IMR-90 (cell line): ENCODE results near the gene SURF6. TPM values are rescaled to one million over a fixed set of nuclear protein-coding genes. Genes with fewer than 3 reads are reported as not detected.
"Not testable (repeated sequence)": the region's sequence is repeated elsewhere in the genome, so short reads cannot be mapped to it uniquely, and the experiment has no call there.

ENCODE experiments used
- ATAC-seq: fragments of 200-7000 bp; cut with Tn5 transposase; 2 replicates; pipeline ENCODE4 v1.9.1; 2020; ENCODE audit warnings: low read depth, mild to moderate bottlenecking, moderate library complexity
- BruUV-seq: library from RNA; stranded (reverse); fragments of 400-500 nt; replicated peaks from 2 replicates; lab custom pipeline; 2021; lab: Mats Ljungman, UMichigan
- CTCF ChIA-PET: fragments of 300-600 bp; formaldehyde crosslinking; extraction: SDS; loops from one replicate; lab custom pipeline; 2021; ENCODE audit warnings: antibody characterized with exemption; lab: Yijun Ruan, JAX
- POLR2A ChIA-PET: fragments of 300-600 bp; sonication (Branson Sonifier 250); formaldehyde crosslinking; loops from one replicate; lab custom pipeline; 2022; ENCODE audit warnings: antibody characterized with exemption; ENCODE audit not compliant: unreplicated experiment; lab: Charles Lee
- DNase-seq: peaks from one replicate; pipeline ENCODE4 v3.0.0; 2013
- H2AFZ ChIP-seq: replicated peaks from 2 replicates; pipeline ENCODE3; 2013; ENCODE audit warnings: low read length, mild to moderate bottlenecking; ENCODE audit not compliant: poor library complexity
- H2AK5ac ChIP-seq: 2 replicates; pipeline ENCODE4 v1.6.1; 2013; ENCODE audit warnings: low read depth, low read length, inconsistent platforms
- H2AK9ac ChIP-seq: replicated peaks from 2 replicates; pipeline ENCODE3; 2013; ENCODE audit warnings: mild to moderate bottlenecking, low read depth, low read length, moderate library complexity; ENCODE audit not compliant: poor library complexity
- H2BK120ac ChIP-seq: 2 replicates; pipeline ENCODE4 v1.6.1; 2013; ENCODE audit warnings: low read depth, low read length, inconsistent platforms
- H2BK15ac ChIP-seq: 3 replicates; pipeline ENCODE4 v1.6.1; 2013; ENCODE audit warnings: low read depth, low read length, inconsistent platforms
- H2BK20ac ChIP-seq: 2 replicates; pipeline ENCODE4 v1.6.1; 2013; ENCODE audit warnings: low read depth, mild to moderate bottlenecking, inconsistent platforms, low read length, moderate library complexity
- H2BK5ac ChIP-seq: 2 replicates; pipeline ENCODE4 v1.6.1; 2013; ENCODE audit warnings: mild to moderate bottlenecking, low read depth, low read length, inconsistent platforms; ENCODE audit not compliant: poor library complexity, severe bottlenecking
- H3K14ac ChIP-seq: replicated peaks from 2 replicates; pipeline ENCODE4 v1.6.1; 2013; ENCODE audit warnings: low read depth, low read length, inconsistent platforms
- H3K18ac ChIP-seq: 2 replicates; pipeline ENCODE4 v1.6.1; 2013; ENCODE audit warnings: low read depth, low read length, control low read depth
- H3K23ac ChIP-seq: 2 replicates; pipeline ENCODE4 v1.6.1; 2013; ENCODE audit warnings: low read depth, low read length, inconsistent platforms
- H3K27ac ChIP-seq: 2 replicates; pipeline ENCODE4 v1.5.1; 2013; ENCODE audit warnings: mild to moderate bottlenecking, control low read depth, low read length; ENCODE audit not compliant: insufficient read depth
- H3K27me3 ChIP-seq: 2 replicates; pipeline ENCODE4 v1.6.1; 2013; ENCODE audit warnings: low read length; ENCODE audit not compliant: control insufficient read depth, insufficient read depth
- H3K36me3 ChIP-seq: 2 replicates; pipeline ENCODE4 v1.6.1; 2013; ENCODE audit warnings: low read length, mixed read lengths; ENCODE audit not compliant: control insufficient read depth, insufficient read depth
- H3K4ac ChIP-seq: 2 replicates; pipeline ENCODE4 v1.6.1; 2013; ENCODE audit warnings: low read depth, low read length, inconsistent platforms
- H3K4me1 ChIP-seq: 2 replicates; pipeline ENCODE4 v1.6.1; 2013; ENCODE audit warnings: low read length, mixed read lengths; ENCODE audit not compliant: control insufficient read depth, insufficient read depth
- H3K4me2 ChIP-seq: 2 replicates; pipeline ENCODE4 v1.6.1; 2013; ENCODE audit warnings: low read depth, mild to moderate bottlenecking, control low read depth, low read length, moderate library complexity
- H3K4me3 ChIP-seq: 2 replicates; pipeline ENCODE4 v1.5.1; 2013; ENCODE audit warnings: low read depth, mild to moderate bottlenecking, control low read depth, low read length, moderate library complexity; ENCODE audit not compliant: insufficient read depth
- H3K56ac ChIP-seq: 2 replicates; pipeline ENCODE4 v1.6.1; 2013; ENCODE audit warnings: low read length, inconsistent platforms; ENCODE audit not compliant: insufficient read depth; ENCODE audit errors: extremely low read depth
- H3K79me1 ChIP-seq, 2 experiments: 2 replicates each; pipeline ENCODE4 v1.6.1; 2013; ENCODE audit warnings: low read length in 2 of 2, inconsistent platforms in 1 of 2, low read depth in 1 of 2
- H3K9ac ChIP-seq: 2 replicates; pipeline ENCODE4 v1.6.1; 2013; ENCODE audit warnings: low read depth, low read length, control low read depth
- H3K9me1 ChIP-seq: 2 replicates; pipeline ENCODE4 v1.6.1; 2013; ENCODE audit warnings: low read length, inconsistent platforms; ENCODE audit not compliant: insufficient read depth
- H3K9me3 ChIP-seq: 2 replicates; pipeline ENCODE4 v1.6.1; 2013; ENCODE audit warnings: low read length; ENCODE audit not compliant: control insufficient read depth, insufficient read depth
- H4K20me1 ChIP-seq: 2 replicates; pipeline ENCODE4 v1.6.1; 2013; ENCODE audit warnings: low read length, inconsistent platforms; ENCODE audit not compliant: insufficient read depth
- H4K5ac ChIP-seq: 2 replicates; pipeline ENCODE4 v1.6.1; 2013; ENCODE audit warnings: mild to moderate bottlenecking, low read depth, low read length, control low read depth
- H4K8ac ChIP-seq, 2 experiments: 2 replicates each; pipeline ENCODE4 v1.6.1; 2013; ENCODE audit warnings: low read depth in 2 of 2, low read length in 2 of 2, control low read depth in 1 of 2, inconsistent platforms in 1 of 2
- H4K91ac ChIP-seq: 2 replicates; pipeline ENCODE4 v1.6.1; 2013; ENCODE audit warnings: low read depth, low read length, inconsistent platforms; ENCODE audit not compliant: insufficient read depth
- CHD1 ChIP-seq: IDR thresholded peaks from 2 replicates; pipeline ENCODE4 v1.6.1; 2012; ENCODE audit warnings: low read depth, low read length, improper control_type of control experiment
- FOS ChIP-seq: fragments of 150-350 bp; IDR thresholded peaks from 2 replicates; pipeline ENCODE4 v1.6.1; 2016; ENCODE audit warnings: low read depth, low read length
- RAD21 ChIP-seq: IDR thresholded peaks from 2 replicates; pipeline ENCODE4 v1.6.1; 2012; ENCODE audit warnings: low read length, improper control_type of control experiment
- WGBS, 2 experiments: methylation state at CpG; one replicate each; pipeline versions ENCODE4 v1.1.5 to v1.1.7; 2013; ENCODE audit warnings: missing lambda C conversion rate in 2 of 2; ENCODE audit not compliant: insufficient read length in 1 of 2; ENCODE audit errors: extremely low coverage in 2 of 2; 5-methylcytosine and 5-hydroxymethylcytosine counted together
- dilution Hi-C: fragments of 300-500 bp; cut with HindIII; formaldehyde crosslinking; loops from one replicate; pipeline ENCODE4 v1.14.3; 2018; ENCODE audit warnings: low sequenced_read_pairs; ENCODE audit not compliant: unreplicated experiment
- in situ Hi-C: fragments of 300-500 bp; cut with MboI; formaldehyde crosslinking; loops from 3 replicates; pipeline ENCODE4 v1.14.3; 2019; ENCODE audit warnings: low sequenced_read_pairs, inconsistent platforms, mixed read lengths
- intact Hi-C: fragments of 100-400 bp; cut with micrococcal nuclease; formaldehyde crosslinking; loops from 2 replicates; pipeline ENCODE4 v1.10.0; 2022
- polyA plus RNA-seq, 3 experiments: library from polyadenylated mRNA; depleted of rRNA; stranded (reverse); fragments of >200 nt; gene quantifications; 2 replicates each; pipeline ENCODE4 v1.2.3, GENCODE V29; 2012; ENCODE audit warnings: low replicate concordance in 1 of 3
- total RNA-seq: library from RNA; depleted of rRNA; stranded (reverse); fragments of >200 nt; gene quantifications from 2 replicates; pipeline ENCODE4 v1.2.3, GENCODE V29; 2012

The SURF6 gene
- total and polyA plus RNA-seq, 2 of the 4 experiments (the other 2 are of a cell fraction), result 6.1 to 12.8 TPM

DNA sequence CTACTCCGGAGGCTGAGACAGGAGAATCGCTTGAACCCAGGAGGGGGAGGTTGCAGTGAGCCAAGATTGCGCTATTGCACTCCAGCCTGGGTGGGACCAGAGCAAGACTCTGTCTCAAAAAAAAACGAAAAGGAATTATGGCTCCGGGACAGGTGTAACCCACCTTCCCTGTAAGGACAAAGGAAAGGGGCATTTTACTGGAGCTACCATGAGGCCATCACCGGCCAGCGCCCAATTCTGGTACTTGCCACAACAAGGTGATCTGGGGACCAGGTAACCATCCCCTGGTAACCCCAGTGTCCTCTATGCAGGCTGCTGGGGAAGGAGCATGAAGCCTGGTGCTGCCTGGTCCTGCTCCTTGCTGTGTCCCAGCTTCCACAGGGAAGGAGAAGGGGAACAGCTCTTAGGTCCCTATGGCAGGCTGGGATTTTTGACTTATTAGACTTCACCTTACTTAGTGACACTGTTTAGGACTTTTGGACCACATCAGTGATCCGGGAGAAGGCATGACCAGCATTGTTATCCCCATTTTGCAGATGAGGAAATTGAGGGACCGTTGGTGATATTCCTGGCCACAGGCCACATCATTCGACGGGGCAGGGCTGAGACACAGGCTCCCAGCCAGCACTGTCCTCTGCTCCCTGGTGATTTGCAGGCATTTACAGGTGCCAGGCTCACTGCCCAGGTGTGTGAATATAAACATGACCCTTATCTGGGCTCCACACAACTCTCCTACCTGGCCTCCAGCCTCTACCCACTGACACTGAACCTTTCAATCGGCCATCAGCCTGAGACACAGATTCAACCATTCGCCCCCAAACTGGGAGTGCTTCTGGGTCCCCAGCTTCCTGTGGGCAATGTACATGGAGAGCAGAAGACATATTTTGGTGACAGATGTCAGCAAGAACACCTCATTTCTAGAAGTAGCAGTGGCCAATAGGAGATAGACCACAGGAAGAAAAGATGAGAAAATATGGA, 34.4 kb downstream of the SURF6 start:
- dilution Hi-C loops (no loop called here), intact Hi-C loops (no loop called here), in situ Hi-C loops (no loop called here)
- H2AK9ac ChIP-seq, result no peak overlapping the region
- H2AK5ac ChIP-seq, result no peak overlapping the region
- H3K79me1 ChIP-seq, result no peaks in the 10 kb centered on the region
- no peak overlapping the region for H2BK5ac ChIP-seq
- no peak overlapping the region for H4K8ac ChIP-seq
- 72% methylated on average over 9 of the region's 13 CpGs; no CpG with 5 or more reads in 1 of the 2 experiments for WGBS, 2 experiments
- no peaks in the 10 kb centered on the region for H3K36me3 ChIP-seq
- CTCF ChIA-PET, result no interaction called here
- H3K23ac ChIP-seq, result no peak overlapping the region
- H3K27me3 ChIP-seq, result peaks cover 20% of the 10 kb centered on the region
- H2BK20ac ChIP-seq, result no peak overlapping the region
- ATAC-seq, result no peak
- H4K5ac ChIP-seq, result no peak overlapping the region
- H3K9me3 ChIP-seq, result no peaks in the 10 kb centered on the region
- no TSS peak for BruUV-seq
- H3K9me1 ChIP-seq, result no peaks in the 10 kb centered on the region
- H4K20me1 ChIP-seq, result no peaks in the 10 kb centered on the region
- no peak overlapping the region for H2BK120ac ChIP-seq
- no peak overlapping the region for H3K4ac ChIP-seq
- H3K14ac ChIP-seq, result no peak overlapping the region
- no peak overlapping the region for H3K4me2 ChIP-seq
- no peak overlapping the region for H3K56ac ChIP-seq
- no peak overlapping the region for H3K18ac ChIP-seq
- no peaks in the 10 kb centered on the region for H3K4me1 ChIP-seq
- no peak overlapping the region for H3K9ac ChIP-seq
- DNase-seq, result no peak
- POLR2A ChIA-PET, result no interaction called here
- no peak overlapping the region for H3K27ac ChIP-seq
- no peak overlapping the region for H3K4me3 ChIP-seq
- no peak overlapping the region for H2AFZ ChIP-seq
- no peak overlapping the region for H4K91ac ChIP-seq
- TF ChIP-seq RAD21 (no peak), CHD1 (no peak), FOS (no peak)
- no peak overlapping the region for H2BK15ac ChIP-seq

DNA sequence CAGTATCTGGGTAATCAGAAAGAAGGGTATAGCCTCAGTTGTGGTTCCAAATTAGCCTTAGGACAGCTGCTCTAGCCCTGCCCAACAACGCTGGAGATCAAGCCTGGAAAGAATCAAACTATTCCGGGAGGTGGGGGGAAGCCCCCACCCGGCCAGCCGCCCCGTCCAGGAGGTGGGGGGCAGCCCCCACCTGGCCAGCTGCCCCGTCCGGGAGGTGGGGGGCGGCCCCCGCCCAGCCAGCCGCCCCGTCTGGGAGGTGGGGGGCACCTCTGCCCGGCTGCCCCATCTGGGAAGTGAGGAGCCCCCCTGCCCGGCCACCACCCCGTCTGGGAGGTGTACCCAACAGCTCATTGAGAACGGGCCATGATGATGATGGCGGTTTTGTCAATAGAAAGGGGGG, 36.0 kb downstream of the SURF6 start:
- H3K56ac ChIP-seq, H2AFZ ChIP-seq, H4K20me1 ChIP-seq, H2AK9ac ChIP-seq, H4K5ac ChIP-seq, H4K91ac ChIP-seq, H3K14ac ChIP-seq, H3K4me2 ChIP-seq, H3K27ac ChIP-seq, H3K4ac ChIP-seq, H3K9ac ChIP-seq, H2BK120ac ChIP-seq, POLR2A ChIA-PET, H3K36me3 ChIP-seq, H3K23ac ChIP-seq, in situ Hi-C loops, dilution Hi-C loops, intact Hi-C loops, DNase-seq, H3K18ac ChIP-seq, H3K9me3 ChIP-seq, H3K9me1 ChIP-seq, ATAC-seq, H3K4me1 ChIP-seq, H2AK5ac ChIP-seq, H3K4me3 ChIP-seq, H2BK15ac ChIP-seq, BruUV-seq, H2BK5ac ChIP-seq, H2BK20ac ChIP-seq, H4K8ac ChIP-seq, H3K79me1 ChIP-seq, CTCF ChIA-PET: not testable (repeated sequence)
- WGBS, 2 experiments, result no CpG with 5 or more reads among the region's 16 CpGs
- H3K27me3 ChIP-seq, result peaks cover 20% of the 10 kb centered on the region
